HT-29 (cell line): ENCODE data around the gene RAN. TPM values are rescaled to one million over a fixed set of nuclear protein-coding genes. Genes with fewer than 3 reads are reported as not detected.
"Not testable (repeated sequence)": the region's sequence is repeated elsewhere in the genome, so short reads cannot be mapped to it uniquely, and the experiment has no call there.

ENCODE experiments used
- DNase-seq: peaks from one replicate; pipeline ENCODE4 v3.0.0-alpha.2; 2015; ENCODE audit warnings: low spot score
- total RNA-seq: library from RNA; depleted of rRNA; stranded (reverse); fragments of >200 nt; shearing (Covaris generic); gene quantifications from 2 replicates; pipeline ENCODE4 v1.2.3, GENCODE V29; 2014; rRNA removed

The RAN gene
- 1,255 and 1,381 TPM in 2 replicates for total RNA-seq

DNA sequence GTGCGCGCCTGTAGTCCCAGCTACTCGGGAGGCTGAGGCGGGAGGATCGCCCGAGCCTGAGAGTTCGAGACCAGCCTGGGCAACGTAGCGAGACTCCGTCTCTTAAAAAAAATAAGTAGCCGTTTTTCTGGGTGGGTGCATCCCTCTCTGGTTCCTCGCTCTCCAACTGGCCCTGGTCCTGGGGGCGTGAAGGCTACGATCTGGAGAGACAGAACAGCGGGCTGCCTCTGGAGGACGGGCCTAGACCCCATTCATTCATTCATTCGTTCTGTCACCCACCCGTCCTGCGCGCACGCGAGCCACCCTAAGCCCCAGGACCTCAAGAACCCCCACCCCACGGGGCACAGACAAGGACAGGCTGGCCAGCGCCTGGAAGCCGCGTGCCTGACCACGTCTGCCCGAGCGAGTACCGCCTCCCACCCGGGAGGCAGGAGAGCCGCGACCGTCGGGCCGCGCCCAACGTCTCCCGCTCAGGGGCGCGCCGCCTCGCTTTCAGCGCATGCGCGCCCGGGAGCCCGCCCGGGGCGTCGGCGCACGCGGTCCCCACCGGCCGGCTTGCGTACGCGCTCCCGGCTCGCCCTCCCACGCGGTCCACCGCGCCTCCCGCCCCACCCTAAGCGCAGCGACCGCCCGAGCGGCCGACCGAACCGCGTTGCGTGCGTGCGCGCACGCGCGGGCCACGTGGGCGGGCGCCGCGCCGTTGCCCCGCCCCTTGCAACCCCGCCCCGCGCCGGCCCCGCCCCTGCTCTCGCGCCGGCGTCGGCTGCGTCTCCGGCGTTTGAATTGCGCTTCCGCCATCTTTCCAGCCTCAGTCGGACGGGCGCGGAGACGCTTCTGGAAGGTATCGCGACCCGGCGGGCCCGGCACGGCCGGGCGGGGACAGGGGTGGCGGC is at the start of gene RAN:
TSS of gene RAN (plus strand) at position 781 of the 893 bp plus-strand sequence. CDS start 528 bp downstream, outside the sequence.
- peak; percentile 92 for DNase-seq

GRCh38 chr12:130825771-130826150 is 46.1 kb upstream of the RAN start:
- no peak for DNase-seq

DNA sequence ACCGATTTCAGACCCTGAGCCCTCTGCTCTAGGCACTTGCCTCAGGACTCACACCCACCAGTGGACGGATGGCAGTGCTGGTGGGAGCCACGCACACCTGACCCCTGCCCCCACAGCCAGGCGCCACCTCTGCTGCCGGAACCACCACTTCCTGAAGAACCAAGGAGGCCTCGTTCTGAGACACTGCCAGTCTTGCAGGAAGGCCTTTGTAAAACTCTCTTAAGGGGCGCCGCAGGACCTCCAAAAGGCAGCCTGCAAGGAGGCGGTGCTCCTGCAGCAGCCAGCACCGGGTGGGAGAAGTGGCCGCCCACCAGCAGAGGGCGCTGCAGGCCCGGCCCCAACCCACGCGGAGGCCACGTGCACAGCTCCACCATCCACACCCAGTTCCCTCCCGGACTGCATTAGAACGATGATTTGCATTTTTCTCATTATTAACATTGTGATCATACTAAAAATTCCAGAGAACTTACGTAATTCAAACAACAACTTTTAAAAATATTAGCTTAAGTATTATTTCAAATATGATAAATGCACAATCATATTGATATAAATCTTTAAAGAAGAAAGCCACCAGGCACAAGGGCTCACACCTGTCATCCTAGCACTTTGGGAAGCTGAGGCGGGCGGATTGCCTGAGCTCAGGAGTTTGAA is 45.6 kb upstream of the RAN start:
- peak; percentile 38 for DNase-seq

GRCh38 chr12:130827432-130827831 is 44.4 kb upstream of the RAN start:
- no peak for DNase-seq

DNA sequence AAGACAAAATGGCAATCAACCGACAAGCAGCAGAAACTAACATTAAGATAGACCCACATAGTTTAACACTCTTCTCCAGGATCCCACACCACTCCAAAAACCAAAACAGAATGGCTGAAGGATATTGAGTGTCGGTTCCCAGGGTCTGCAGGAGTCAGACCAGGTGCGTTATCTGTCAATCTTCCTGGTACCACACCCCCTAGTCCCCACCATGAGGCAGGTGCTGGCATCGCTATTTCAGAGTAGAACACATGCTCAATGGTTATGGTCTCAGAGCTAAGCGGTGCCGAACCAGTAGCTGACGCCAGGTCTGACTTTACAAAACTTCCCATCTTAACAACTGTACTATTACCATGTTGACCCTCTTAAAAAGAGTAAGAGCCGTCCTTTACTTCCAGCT is 43.0 kb upstream of the RAN start:
- DNase-seq = no peak

- DNase-seq = no peak
These were observed 42.2 kb upstream of the RAN start for GRCh38 chr12:130829391-130830245.

DNA sequence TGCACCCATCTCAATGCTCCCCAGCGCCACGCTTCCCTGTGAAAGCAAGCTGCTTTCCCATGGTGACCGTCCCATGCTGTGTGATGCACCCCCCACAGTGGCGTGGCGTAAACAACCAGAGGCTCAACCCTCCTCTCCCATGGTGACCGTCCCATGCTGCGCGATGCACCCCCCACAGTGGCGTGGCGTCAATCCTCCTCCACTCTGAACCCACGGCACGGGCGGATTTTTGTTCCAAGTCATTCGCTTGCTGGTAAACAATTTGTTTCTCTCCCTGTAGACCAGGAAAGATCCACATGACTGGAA is 41.7 kb upstream of the RAN start:
- DNase-seq = no peak

- DNase-seq = no peak
These were observed 40.6 kb upstream of the RAN start for GRCh38 chr12:130831246-130831645.

DNA sequence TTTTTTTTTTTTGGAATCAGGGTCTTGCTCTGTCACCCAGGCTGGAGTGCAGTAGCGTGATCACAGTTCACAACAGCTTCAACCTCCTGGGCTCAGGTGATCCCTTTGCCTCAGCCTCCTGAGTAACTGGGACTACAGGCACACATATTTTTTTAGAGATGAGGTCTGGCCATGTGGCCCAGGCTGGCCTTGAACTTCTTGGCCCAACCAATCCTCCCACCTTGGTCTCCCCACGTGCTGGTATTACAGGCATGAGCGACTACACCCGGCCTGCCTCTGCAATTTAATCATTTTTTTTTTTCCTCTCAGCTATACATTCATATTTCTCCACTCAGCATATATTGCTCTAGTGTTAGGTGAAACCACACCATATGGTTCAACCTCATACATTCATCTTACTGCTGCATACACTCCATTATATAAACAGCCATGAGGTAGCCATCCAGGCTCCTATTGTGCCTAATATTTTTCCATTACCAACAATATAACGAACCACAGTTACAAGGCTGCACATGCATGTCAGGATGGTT is 39.9 kb upstream of the RAN start:
- DNase-seq = no peak

DNA sequence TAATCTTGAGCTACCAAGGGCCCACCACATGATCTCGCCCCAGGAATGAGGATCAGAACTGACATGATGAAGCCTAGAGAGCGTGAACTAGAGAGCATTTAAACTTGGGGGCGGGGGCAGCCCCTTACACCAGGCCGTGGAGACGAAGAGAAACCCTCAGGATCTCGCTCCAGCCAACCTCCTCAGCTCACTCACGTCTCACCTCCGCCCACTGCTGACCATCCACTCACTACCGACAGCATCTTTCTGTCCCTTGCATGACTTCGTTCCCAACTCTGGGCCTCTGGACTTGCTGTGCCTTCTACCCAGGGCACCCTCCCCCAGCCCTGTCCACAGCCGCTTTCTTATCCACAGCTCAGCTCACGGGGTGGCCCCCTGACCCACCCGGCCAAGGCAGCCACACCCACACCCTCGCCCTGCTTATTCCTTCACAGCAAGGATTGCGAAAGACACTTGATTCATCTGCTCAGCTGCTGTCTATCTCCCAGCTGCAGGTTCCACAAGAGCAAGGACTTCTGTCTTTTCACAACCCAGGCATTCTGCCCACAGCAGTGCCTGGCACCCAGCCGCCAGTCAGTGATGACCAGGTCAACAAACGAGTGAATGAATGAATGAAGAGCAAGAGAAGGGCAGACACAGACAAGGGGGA is 39.2 kb upstream of the RAN start:
- no peak for DNase-seq

DNA sequence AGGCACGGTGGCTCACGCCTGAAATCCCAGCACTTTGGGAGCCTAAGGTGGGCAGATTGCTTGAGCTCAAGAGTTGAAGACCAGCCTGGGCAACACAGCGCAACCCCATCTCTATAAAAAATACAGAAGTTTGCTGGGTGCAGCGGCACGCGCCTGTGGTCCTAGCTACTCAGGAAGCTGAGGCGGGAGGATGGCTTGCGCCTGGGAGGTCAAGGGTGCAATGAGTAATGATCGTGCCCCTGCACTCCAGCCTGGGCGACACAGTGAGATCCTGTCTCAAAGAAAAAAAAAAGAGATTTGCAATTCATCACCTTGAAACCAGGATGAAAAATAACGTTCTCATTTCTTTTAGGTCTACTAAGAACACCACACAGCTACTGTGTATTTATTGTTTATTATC is 36.9 kb upstream of the RAN start:
- DNase-seq = no peak

DNA sequence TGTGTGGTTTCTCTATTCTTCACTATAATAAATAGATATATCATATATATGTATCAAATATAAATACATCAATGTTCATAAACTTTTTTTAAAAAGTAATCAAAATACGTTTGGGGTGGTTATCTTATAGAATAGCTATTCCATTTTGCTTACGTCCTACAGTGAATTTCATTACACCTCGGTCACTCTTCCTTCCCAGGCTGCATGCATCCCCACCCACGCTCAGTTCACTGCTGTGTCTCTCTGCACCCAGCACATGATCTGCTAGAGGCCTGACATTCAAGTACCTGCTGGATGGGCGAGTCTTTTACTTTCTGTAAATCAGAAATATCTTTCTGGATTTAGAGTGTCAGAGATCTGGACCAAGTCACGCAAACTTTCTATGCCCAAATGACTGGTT is 36.4 kb upstream of the RAN start:
- no peak for DNase-seq

DNA sequence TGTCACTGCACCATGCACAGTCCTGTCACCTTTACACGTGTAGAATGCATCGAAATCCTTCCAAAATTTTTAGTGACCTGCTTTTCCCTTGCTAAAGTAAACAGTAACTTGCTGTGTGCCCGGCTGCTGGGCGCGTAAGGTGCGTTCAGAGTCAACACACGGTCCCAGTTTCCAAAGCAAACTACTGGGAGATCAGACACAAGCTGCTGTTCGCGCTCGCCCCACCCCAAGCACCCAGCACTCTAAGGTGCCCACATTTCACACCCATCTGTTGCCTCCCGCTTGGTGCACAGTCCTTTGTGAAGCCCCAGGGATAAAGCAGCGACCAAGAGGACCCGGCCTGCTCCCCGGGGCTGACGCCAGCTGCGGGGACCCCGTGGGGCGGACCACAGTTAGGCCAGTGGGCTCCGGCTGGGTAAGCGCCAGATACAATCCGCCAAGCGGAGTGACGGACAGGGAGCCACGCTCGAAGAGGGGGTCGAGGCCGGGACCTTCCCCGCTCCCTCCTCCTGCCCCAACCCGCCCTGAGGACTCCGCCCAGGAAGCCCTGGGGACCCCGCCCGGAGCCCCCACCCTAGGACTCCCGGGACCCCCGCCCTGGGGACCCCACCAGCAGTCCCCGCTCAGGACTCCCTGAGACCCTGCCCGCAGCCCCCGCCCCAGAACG is 33.4 kb upstream of the RAN start:
- DNase-seq = peak; percentile 19

- DNase-seq = peak; percentile 65
These were observed 32.7 kb upstream of the RAN start, which contains the start of gene STX2 for GRCh38 chr12:130838951-130839769. Gene STX2 (minus strand): TSS chr12:130839250. CDS start chr12:130839099, 151 bp downstream.

DNA sequence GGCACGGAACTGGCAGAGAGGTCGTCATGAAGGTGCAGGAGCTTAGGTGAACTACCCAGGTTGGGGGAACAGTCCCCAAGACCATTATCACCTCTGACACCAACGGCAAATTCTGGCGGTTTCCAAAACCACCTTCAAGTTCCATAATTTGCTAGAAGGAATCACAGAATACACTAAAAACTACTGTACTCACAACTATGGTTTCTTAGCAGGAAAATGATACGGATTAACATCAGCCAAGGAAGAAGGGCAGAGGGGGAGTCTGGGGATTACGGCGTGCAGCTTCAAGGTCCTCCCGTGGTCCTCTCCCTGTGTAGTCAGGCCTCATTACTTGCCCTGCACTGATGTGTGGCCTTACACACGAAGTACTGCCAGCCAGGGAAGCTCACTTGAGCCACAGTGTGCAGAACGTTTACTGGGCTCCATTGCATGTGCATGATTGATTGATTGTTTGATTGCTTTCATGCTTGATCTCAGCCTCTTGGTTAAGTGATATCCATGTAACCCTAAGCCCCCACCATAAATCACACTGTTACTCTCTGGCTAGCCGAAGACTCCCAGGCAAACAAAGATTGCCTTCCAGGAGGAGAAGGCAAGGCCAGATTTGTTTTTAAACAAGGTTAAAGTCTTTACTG is 32.0 kb upstream of the RAN start:
- DNase-seq = no peak

DNA sequence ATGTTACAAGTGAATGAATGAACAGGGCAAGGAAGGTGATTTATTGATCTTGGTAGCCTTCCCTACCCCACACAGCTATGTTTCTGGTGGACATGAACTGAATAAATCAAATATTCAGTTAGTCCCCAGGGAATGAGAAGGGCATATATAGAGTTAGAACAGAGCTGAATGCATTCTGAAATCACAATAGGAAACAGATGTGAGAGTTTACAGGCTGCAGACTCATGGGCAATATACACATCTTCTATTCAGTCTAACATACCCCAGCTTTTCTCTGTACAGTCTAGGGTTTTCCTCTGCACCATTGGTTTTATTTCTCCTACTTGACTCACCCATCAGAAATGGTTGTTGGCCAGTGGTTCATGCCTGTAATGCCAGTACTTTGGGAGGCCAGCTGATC is 25.5 kb upstream of the RAN start:
- no peak for DNase-seq

- no peak for DNase-seq
These were observed 24.8 kb upstream of the RAN start for GRCh38 chr12:130847112-130847511.

DNA sequence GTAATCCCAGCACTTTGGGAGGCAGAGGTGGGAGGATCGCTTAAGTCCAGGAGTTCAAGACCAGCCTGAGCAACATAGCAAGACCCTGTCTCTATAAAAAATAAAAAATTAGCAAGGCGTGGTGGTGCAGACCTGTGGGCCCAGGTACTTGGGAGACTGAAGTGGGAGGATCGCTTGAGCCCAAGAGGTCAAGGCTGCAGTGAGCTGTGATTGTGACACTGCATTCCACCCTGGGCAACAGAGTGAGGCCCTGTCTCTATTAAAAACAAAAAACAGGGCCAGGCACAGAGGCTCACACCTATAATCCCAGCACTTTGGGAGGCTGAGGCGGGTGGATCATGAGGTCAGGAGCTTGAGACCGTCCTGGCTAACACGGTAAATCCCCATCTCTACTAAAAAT is 23.8 kb upstream of the RAN start:
- not testable (repeated sequence) for DNase-seq

DNA sequence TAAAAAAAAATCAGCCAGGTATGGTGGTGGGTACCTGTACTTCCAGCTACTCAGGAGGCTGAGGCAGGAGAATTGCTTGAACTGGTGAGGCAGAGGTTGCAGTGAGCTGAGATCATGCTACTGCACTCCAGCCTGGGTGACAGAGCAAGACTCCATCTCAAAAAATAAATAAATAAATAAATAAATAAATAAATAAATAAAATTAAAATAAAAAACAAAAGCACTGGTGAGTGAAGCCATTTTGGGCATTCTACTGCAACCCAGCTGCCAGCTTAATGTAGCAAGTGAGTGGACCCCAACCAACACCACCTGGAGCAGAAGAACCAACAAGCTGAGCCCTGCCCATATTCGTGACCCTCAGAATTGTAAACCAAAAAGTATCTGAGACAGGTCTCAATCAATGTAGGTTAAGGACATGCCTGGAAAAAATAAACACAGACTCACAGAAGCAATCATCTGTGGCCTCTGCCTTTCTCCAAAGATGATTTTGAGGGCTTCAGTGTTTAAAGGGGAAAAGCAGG is 23.0 kb upstream of the RAN start:
- DNase-seq = not testable (repeated sequence)
